OCI-LY1 (cell line): ENCODE results near the gene COL20A1.

Source experiments
- EZH2 ChIP-seq: fragments of 200-600 bp; sonication (generic), shearing (Covaris generic); IDR thresholded peaks from 2 replicates; pipeline ENCODE4 v1.8.0; 2017; ENCODE audit warnings: borderline replicate concordance, mixed run types, mild to moderate bottlenecking, antibody characterized with exemption, low read length, moderate library complexity, mixed read lengths
- TF ChIP-seq, protein P1 (sequence below): fragments of 200-600 bp; sonication (generic), shearing (Covaris generic); IDR thresholded peaks from 2 replicates; pipeline ENCODE4 v1.5.1; 2017; ENCODE audit warnings: mild to moderate bottlenecking, antibody characterized with exemption, low read length, moderate library complexity, mixed read lengths

DNA sequence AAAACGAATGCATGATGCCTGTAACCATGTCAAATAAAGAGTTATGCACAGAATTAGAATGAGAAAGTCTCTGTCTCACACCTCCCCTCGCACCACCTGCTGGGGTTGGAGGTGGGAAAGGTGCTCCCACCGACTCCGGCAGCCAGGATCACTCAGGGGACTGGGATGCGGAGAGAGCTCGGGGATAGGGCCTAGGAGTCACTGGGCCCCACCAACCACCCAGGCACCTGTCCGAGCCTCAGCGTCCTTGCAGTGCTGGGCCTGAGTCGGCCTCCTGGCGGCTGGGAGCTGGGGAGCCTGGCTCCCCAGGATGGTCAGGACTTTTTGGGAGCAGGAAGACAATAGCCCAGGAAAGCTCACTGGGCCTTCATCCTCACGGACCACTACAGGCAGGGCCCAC is 90.6 kb downstream of the COL20A1 start:
- TF ChIP-seq, protein P1, sequence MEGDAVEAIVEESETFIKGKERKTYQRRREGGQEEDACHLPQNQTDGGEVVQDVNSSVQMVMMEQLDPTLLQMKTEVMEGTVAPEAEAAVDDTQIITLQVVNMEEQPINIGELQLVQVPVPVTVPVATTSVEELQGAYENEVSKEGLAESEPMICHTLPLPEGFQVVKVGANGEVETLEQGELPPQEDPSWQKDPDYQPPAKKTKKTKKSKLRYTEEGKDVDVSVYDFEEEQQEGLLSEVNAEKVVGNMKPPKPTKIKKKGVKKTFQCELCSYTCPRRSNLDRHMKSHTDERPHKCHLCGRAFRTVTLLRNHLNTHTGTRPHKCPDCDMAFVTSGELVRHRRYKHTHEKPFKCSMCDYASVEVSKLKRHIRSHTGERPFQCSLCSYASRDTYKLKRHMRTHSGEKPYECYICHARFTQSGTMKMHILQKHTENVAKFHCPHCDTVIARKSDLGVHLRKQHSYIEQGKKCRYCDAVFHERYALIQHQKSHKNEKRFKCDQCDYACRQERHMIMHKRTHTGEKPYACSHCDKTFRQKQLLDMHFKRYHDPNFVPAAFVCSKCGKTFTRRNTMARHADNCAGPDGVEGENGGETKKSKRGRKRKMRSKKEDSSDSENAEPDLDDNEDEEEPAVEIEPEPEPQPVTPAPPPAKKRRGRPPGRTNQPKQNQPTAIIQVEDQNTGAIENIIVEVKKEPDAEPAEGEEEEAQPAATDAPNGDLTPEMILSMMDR, result no peak
- no peak for TF ChIP-seq EZH2
